Activated naive CD4-positive, alpha-beta T cell (primary cell): Measurements from ENCODE around the gene RPS21.

Source experiments
- DNase-seq, 4 experiments: peaks; one replicate each; lab custom pipeline; 2025; lab: John Stamatoyannopoulos, UW

Gene RPS21

GRCh38 chr20:62354031-62354808 lies 32.7 kb upstream of the RPS21 start:
- no peak for DNase-seq

- no peak for DNase-seq
Observed at GRCh38 chr20:62354811-62355341, 32.0 kb upstream of the RPS21 start.

- DNase-seq: no peak
Observed at GRCh38 chr20:62355516-62355877, 31.4 kb upstream of the RPS21 start.

GRCh38 chr20:62355878-62356588 lies 30.9 kb upstream of the RPS21 start:
- no peak for DNase-seq

GRCh38 chr20:62356589-62357186 lies 30.2 kb upstream of the RPS21 start:
- DNase-seq: no peak

GRCh38 chr20:62357187-62357667 lies 29.7 kb upstream of the RPS21 start:
- DNase-seq: no peak

- no peak for DNase-seq
Observed at GRCh38 chr20:62357681-62358080, 29.2 kb upstream of the RPS21 start.

GRCh38 chr20:62358171-62359042 lies 28.5 kb upstream of the RPS21 start:
- DNase-seq: no peak

GRCh38 chr20:62359043-62359490 lies 27.8 kb upstream of the RPS21 start:
- no peak for DNase-seq

- no peak for DNase-seq
Observed at GRCh38 chr20:62359491-62360121, 27.3 kb upstream of the RPS21 start.

- no peak for DNase-seq
Observed at GRCh38 chr20:62360854-62361798, 25.8 kb upstream of the RPS21 start.

- DNase-seq: no peak
Observed at GRCh38 chr20:62361799-62362589, 24.9 kb upstream of the RPS21 start.

GRCh38 chr20:62362590-62362940 lies 24.3 kb upstream of the RPS21 start:
- no peak for DNase-seq

- no peak for DNase-seq
Observed at GRCh38 chr20:62362991-62363919, 23.6 kb upstream of the RPS21 start.

- no peak for DNase-seq
Observed at GRCh38 chr20:62363920-62364851, 22.7 kb upstream of the RPS21 start.

GRCh38 chr20:62364911-62365736 lies 21.8 kb upstream of the RPS21 start:
- DNase-seq: no peak
